KMS-11 (cell line): ENCODE results near the gene YKT6.

Source experiments
- H2AFZ ChIP-seq: fragments of 200-600 bp; sonication (generic); 2 replicates; pipeline ENCODE4 v1.6.1; 2016; ENCODE audit warnings: antibody characterized with exemption, mixed run types, low read depth
- H3K27ac ChIP-seq: fragments of 200-600 bp; sonication (generic); 2 replicates; pipeline ENCODE4 v1.6.1; 2016; ENCODE audit warnings: mild to moderate bottlenecking, mixed run types
- H3K27me3 ChIP-seq: fragments of 200-600 bp; sonication (generic); 2 replicates; pipeline ENCODE4 v1.6.1; 2017; ENCODE audit warnings: mild to moderate bottlenecking, low read depth, mixed run types, moderate library complexity; ENCODE audit not compliant: insufficient read depth
- H3K36me3 ChIP-seq: fragments of 200-600 bp; sonication (generic); 2 replicates; pipeline ENCODE4 v1.6.1; 2017; ENCODE audit warnings: mild to moderate bottlenecking, mixed run types; ENCODE audit not compliant: insufficient read depth
- H3K4me1 ChIP-seq: fragments of 200-600 bp; sonication (generic); 2 replicates; pipeline ENCODE4 v1.6.1; 2016; ENCODE audit warnings: mild to moderate bottlenecking, low read depth, mixed run types; ENCODE audit not compliant: poor library complexity, severe bottlenecking
- H3K4me2 ChIP-seq: fragments of 200-600 bp; sonication (generic); 2 replicates; pipeline ENCODE4 v1.7.0; 2016; ENCODE audit warnings: mild to moderate bottlenecking, mixed run types
- H3K4me3 ChIP-seq: fragments of 200-600 bp; sonication (generic); IDR thresholded peaks from 2 replicates; pipeline ENCODE4 v1.6.1; 2017; ENCODE audit warnings: low read depth, low read length, mixed read lengths; ENCODE audit not compliant: insufficient read depth
- H3K79me2 ChIP-seq: fragments of 200-600 bp; sonication (generic); 2 replicates; pipeline ENCODE4 v1.6.1; 2016; ENCODE audit warnings: low read depth, mixed run types; ENCODE audit not compliant: insufficient read depth
- H3K9ac ChIP-seq: fragments of 200-600 bp; sonication (generic); 2 replicates; pipeline ENCODE4 v1.6.1; 2016; ENCODE audit warnings: mild to moderate bottlenecking, mixed run types
- H4K20me1 ChIP-seq: fragments of 200-600 bp; sonication (generic); 2 replicates; pipeline ENCODE4 v1.6.1; 2016; ENCODE audit warnings: mild to moderate bottlenecking, mixed run types; ENCODE audit not compliant: insufficient read depth
- TF ChIP-seq, protein P1 (sequence below): fragments of 200-600 bp; sonication (generic); conservative IDR thresholded peaks from 2 replicates; pipeline ENCODE4 v1.6.1; 2017; ENCODE audit warnings: low read depth, mild to moderate bottlenecking, antibody characterized with exemption, low read length, moderate library complexity, mixed read lengths

Gene YKT6

DNA sequence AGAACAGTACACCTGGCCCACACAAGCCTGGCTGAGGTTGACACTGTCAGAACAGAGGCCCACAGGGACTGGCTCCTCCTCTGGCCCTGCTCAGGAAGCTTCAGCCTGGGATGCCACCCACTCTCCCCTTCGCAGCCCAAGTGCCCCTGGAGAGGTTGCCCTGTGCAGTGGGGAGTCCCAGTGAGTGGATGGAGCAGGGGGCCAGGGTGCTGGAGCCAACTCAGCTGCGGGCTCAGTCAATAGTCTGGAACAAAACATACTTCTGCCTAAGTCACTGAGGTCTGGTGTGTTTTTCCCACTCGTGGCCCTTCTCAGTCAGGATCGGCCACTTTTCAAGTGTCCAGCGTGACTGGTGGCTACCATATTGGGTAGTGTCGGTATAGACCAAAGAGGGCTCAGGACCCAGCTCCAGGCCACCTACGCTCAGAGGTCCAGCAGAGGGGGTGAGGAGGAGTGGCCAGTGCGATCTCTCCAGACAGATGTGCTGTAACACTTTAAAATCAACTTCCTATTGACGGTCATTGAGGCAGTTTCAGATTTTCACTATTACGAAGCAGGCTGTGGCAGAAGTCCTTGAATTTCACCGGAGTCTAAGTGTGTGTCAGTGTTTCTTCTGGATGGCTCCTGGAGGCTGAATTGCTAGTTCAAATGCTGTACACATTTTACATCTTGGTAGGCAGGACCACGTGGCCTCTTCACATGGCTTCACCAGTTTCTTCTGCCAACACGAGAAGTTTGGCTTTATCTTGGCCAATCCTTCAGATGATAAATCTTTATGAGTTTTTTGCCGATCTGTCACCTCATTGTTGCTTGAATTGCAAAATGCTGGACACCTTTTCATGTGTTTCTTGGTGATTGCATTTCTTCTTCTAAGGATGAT is 10.5 kb upstream of the YKT6 start:
- no peak overlapping the region for H2AFZ ChIP-seq
- H3K79me2 ChIP-seq: no peaks in the 10 kb centered on the region
- TF ChIP-seq, protein P1, sequence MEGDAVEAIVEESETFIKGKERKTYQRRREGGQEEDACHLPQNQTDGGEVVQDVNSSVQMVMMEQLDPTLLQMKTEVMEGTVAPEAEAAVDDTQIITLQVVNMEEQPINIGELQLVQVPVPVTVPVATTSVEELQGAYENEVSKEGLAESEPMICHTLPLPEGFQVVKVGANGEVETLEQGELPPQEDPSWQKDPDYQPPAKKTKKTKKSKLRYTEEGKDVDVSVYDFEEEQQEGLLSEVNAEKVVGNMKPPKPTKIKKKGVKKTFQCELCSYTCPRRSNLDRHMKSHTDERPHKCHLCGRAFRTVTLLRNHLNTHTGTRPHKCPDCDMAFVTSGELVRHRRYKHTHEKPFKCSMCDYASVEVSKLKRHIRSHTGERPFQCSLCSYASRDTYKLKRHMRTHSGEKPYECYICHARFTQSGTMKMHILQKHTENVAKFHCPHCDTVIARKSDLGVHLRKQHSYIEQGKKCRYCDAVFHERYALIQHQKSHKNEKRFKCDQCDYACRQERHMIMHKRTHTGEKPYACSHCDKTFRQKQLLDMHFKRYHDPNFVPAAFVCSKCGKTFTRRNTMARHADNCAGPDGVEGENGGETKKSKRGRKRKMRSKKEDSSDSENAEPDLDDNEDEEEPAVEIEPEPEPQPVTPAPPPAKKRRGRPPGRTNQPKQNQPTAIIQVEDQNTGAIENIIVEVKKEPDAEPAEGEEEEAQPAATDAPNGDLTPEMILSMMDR: no peak
- H3K27ac ChIP-seq: no peak overlapping the region
- no peaks in the 10 kb centered on the region for H3K4me1 ChIP-seq
- H3K4me2 ChIP-seq: no peak overlapping the region
- H3K9ac ChIP-seq: no peak overlapping the region
- H4K20me1 ChIP-seq: no peaks in the 10 kb centered on the region
- no peak overlapping the region for H3K4me3 ChIP-seq
- no peaks in the 10 kb centered on the region for H3K36me3 ChIP-seq
- no peaks in the 10 kb centered on the region for H3K27me3 ChIP-seq

GRCh38 chr7:44191171-44191570 is 9.6 kb upstream of the YKT6 start:
- no peak overlapping the region for H3K27ac ChIP-seq
- no peaks in the 10 kb centered on the region for H3K36me3 ChIP-seq
- H2AFZ ChIP-seq: no peak overlapping the region
- no peak overlapping the region for H3K9ac ChIP-seq
- H3K4me3 ChIP-seq: no peak overlapping the region
- no peaks in the 10 kb centered on the region for H3K4me1 ChIP-seq
- H3K79me2 ChIP-seq: no peaks in the 10 kb centered on the region
- no peak overlapping the region for H3K4me2 ChIP-seq
- TF ChIP-seq, protein P1: no peak
- H3K27me3 ChIP-seq: no peaks in the 10 kb centered on the region
- H4K20me1 ChIP-seq: no peaks in the 10 kb centered on the region

- H3K4me1 ChIP-seq: no peaks in the 10 kb centered on the region
- H3K4me2 ChIP-seq: no peak overlapping the region
- H3K4me3 ChIP-seq: no peak overlapping the region
- no peaks in the 10 kb centered on the region for H3K36me3 ChIP-seq
- H3K27me3 ChIP-seq: no peaks in the 10 kb centered on the region
- H2AFZ ChIP-seq: no peak overlapping the region
- H3K9ac ChIP-seq: no peak overlapping the region
- TF ChIP-seq, protein P1: no peak
- no peaks in the 10 kb centered on the region for H3K79me2 ChIP-seq
- H3K27ac ChIP-seq: no peak overlapping the region
- no peaks in the 10 kb centered on the region for H4K20me1 ChIP-seq
These were observed 7.6 kb upstream of the YKT6 start for GRCh38 chr7:44193011-44193802.

DNA sequence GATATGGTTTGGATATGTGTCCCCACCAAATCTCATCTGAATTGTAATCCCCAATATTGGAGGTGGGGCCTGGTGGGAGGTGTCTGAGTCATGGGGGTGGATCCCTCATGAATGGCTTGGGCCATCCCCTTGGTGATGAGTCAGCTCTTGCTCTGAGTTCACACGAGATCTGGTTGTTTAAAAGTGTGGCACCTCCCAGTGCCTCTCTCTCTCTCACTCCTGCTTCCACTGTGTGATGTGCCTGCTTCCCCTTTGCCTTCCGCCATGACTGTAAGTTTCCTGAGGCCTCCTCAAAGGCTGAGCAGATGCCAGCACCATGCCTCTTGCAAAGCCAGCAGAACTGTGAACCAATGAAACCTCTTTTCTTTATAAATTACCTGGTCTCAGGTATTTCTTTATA is 6.7 kb upstream of the YKT6 start:
- Histone ChIP-seq H4K20me1 (no peaks in the 10 kb centered on the region), H3K9ac (no peak overlapping the region), H3K27ac (no peak overlapping the region), H3K4me3 (no peak overlapping the region), H3K4me2 (no peak overlapping the region), H3K79me2 (no peaks in the 10 kb centered on the region), H3K4me1 (no peaks in the 10 kb centered on the region), H3K27me3 (no peaks in the 10 kb centered on the region), H3K36me3 (no peaks in the 10 kb centered on the region), H2AFZ (no peak overlapping the region)
- TF ChIP-seq, protein P1: no peak
